Mucosa of descending colon (tissue), 3 donors: ENCODE measurements around the gene DPEP3. TPM values are rescaled to one million over a fixed set of nuclear protein-coding genes. Genes with fewer than 3 reads are reported as not detected.

ENCODE experiments used
- ATAC-seq: fragments of 200-7000 bp; cut with Tn5 transposase; one replicate; pipeline ENCODE4 v1.9.1; 2020; ENCODE audit warnings: mild to moderate bottlenecking, moderate library complexity
- DNase-seq, 3 donors: peaks; one replicate each; pipeline ENCODE4 v3.0.0-alpha.2; 2020
- H3K36me3 ChIP-seq: fragments of 200-600 bp; one replicate; pipeline ENCODE4 v1.8.0; 2021; ENCODE audit warnings: low read depth, mild to moderate bottlenecking
- H3K4me1 ChIP-seq: fragments of 200-600 bp; one replicate; pipeline ENCODE4 v1.8.0; 2021; ENCODE audit warnings: low read depth, mild to moderate bottlenecking
- H3K4me3 ChIP-seq: fragments of 200-600 bp; one replicate; pipeline ENCODE4 v1.8.0; 2021; ENCODE audit warnings: mild to moderate bottlenecking
- H3K9me3 ChIP-seq: fragments of 200-600 bp; one replicate; pipeline ENCODE4 v1.8.0; 2021; ENCODE audit warnings: mild to moderate bottlenecking
- CTCF ChIP-seq: fragments of 200-600 bp; IDR thresholded peaks from one replicate; pipeline ENCODE4 v1.8.0; 2022; ENCODE audit warnings: antibody characterized with exemption, mild to moderate bottlenecking
- intact Hi-C, 2 donors: fragments of 100-400 bp; cut with DNase I in 1 of 2; cut with micrococcal nuclease in 1 of 2; formaldehyde crosslinking; loops; one replicate each; pipeline versions ENCODE4 v1.11.0 to v1.11.1; 2022; cut with DNase I, micrococcal nuclease
- total RNA-seq, 3 donors: library from RNA; stranded (reverse); fragmentation: NEBNext Ultra II Directional in 2 of 3; extraction: Animal tissue kit (Norgen Biotek cat#: 25700) in 2 of 3; gene quantifications; one replicate each; pipeline versions ENCODE4 v1.2.1 to v1.2.4, GENCODE V29; 2021 to 2023
- donor health status: DM: no; HTN: no; CAD: no; lungs with moderate emphysema.
- donor health status: DM: no; HTN: no; CAD: no.
- donor health status: DM: no; HTN: yes; CAD: no.

The DPEP3 gene
- total RNA-seq, 3 donors from 2014 or later = not detected

- DNase-seq = no peak
- no peaks in the 10 kb centered on the region for H3K9me3 ChIP-seq
- TF ChIP-seq CTCF = no peak
- ATAC-seq = no peak
- peaks cover 22% of the 10 kb centered on the region for H3K4me1 ChIP-seq
- H3K36me3 ChIP-seq = no peaks in the 10 kb centered on the region
- H3K4me3 ChIP-seq = no peak overlapping the region
- intact Hi-C loops = no loop called here
Measured at GRCh38 chr16:67962135-67962534, 18.2 kb downstream of the DPEP3 start.

DNA sequence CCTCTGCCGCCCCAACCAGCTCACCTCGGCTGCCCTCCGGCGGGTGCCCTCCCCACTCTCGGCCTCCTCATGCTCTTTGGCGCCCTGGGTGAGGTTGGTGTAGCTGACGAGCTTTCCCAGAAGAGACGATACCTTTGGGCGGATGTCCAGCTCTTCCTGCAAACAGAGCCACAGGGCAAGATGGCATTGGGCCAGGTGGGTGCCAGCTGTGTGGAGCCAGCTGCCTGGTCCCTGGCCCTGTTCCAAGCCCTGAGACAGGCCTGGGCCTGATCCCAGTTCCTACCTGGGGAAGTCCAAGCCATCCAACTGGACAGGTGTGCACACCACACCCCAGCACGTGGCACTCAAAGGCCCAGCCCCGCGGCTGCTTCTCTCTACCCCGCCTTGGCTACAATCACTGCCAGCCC lies 18.7 kb downstream of the DPEP3 start:
- no peaks in the 10 kb centered on the region for H3K9me3 ChIP-seq
- intact Hi-C loops = no loop called here
- peaks cover 19% of the 10 kb centered on the region for H3K4me1 ChIP-seq
- TF ChIP-seq CTCF = no peak
- DNase-seq (peak; percentile 89 to 94 (median 92)), ATAC-seq (peak; percentile 92)
- no peak overlapping the region for H3K4me3 ChIP-seq
- H3K36me3 ChIP-seq = no peaks in the 10 kb centered on the region

GRCh38 chr16:67959536-67960329 lies 20.6 kb downstream of the DPEP3 start:
- no peaks in the 10 kb centered on the region for H3K36me3 ChIP-seq
- DNase-seq = peak in 2 of 3 donors; percentile 64 to 72
- intact Hi-C loops = no loop called here

GRCh38 chr16:67957622-67958021 lies 22.7 kb downstream of the DPEP3 start:
- H3K4me1 ChIP-seq = peaks cover 13% of the 10 kb centered on the region
- H3K36me3 ChIP-seq = no peaks in the 10 kb centered on the region
- no peaks in the 10 kb centered on the region for H3K9me3 ChIP-seq
- DNase-seq (no peak), ATAC-seq (no peak)
- H3K4me3 ChIP-seq = no peak overlapping the region
- no peak for TF ChIP-seq CTCF
- intact Hi-C loops = no loop called here

More at GRCh38 chr16:67959536-67960329, 20.6 kb downstream of the DPEP3 start:
- Histone ChIP-seq H3K4me1 (peaks cover 13% of the 10 kb centered on the region), H3K4me3 (no peak overlapping the region), H3K9me3 (no peaks in the 10 kb centered on the region)
- no peak for TF ChIP-seq CTCF
- ATAC-seq = peak; percentile 62

DNA sequence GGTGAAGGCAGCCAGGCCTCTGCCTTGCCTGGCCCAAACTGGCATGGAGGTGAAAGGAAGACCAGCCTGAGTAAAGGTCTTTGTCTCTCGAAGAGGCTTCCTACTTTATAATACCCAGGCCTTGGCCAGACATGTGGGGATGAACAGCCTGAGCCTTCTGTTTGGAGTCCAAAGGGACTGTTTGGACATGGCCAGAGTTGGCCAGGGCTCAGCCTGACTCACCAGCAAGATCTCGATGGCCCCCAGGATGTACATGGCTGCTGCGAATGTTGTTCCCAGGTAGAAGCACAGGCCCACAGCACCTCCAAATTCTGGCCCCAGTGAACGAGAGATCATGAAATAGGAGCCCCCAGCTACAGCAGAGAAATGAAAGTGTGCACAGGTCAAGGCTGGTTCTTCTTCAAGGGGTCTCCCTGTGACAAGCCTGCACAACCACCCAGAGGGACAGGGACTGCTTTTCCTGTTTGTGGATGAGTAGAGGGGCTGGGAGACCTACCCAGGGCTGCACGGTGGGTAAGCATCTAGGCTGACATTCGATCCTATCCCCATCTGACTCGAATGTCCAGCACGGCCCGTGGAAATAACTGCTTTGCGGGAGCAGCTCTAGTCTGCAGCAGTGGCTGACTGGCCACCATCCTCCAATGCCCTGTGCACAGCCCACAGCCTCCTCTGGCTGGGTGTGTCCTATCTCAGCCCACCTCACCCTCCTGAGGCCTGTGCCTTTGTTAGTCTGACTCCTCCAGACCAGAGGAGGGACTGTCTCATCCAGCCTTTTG lies 25.7 kb downstream of the DPEP3 start:
- Histone ChIP-seq H3K36me3 (no peaks in the 10 kb centered on the region), H3K4me3 (no peak overlapping the region), H3K4me1 (peaks cover 5% of the 10 kb centered on the region), H3K9me3 (no peaks in the 10 kb centered on the region)
- DNase-seq = no peak
- TF ChIP-seq CTCF = no peak
- intact Hi-C loops = no loop called here
- no peak for ATAC-seq
